Right lobe of liver (tissue), 4 donors: ENCODE measurements around the gene GPR161.

Source experiments
- CTCF ChIP-seq, 4 donors: fragments of 200-600 bp in 3 of 4; fragments of 450-650 bp in 1 of 4; IDR thresholded peaks; one replicate each; pipeline versions ENCODE4 v1.5.1 to v1.8.0; 2016 to 2022; ENCODE audit warnings: antibody characterized with exemption in 4 of 4, mild to moderate bottlenecking in 2 of 4
- POLR2A ChIP-seq: fragments of 450-650 bp; IDR thresholded peaks from one replicate; pipeline ENCODE4 v1.6.1; 2017; ENCODE audit warnings: antibody characterized with exemption, mild to moderate bottlenecking
- donor health status: DM: no; HTN: no; CAD: no.
- donor health status: DM: no; HTN: no; CAD: no.
- donor health status: DM: no; HTN: yes; CAD: no.

GRCh38 chr1:168104535-168104934 lies 32.2 kb downstream of the GPR161 start:
- TF ChIP-seq POLR2A (no peak), CTCF (IDR thresholded peaks at IDR 0.05) (no peak)
